Astrocyte of the hippocampus (primary cell): ENCODE data around the gene RMI1.
"Not testable (repeated sequence)": the region's sequence is repeated elsewhere in the genome, so short reads cannot be mapped to it uniquely, and the experiment has no call there.

Experiments used
- DNase-seq: peaks from one replicate; pipeline ENCODE4 v3.0.0; 2011; ENCODE audit warnings: low read depth, low spot score

RMI1 gene

DNA sequence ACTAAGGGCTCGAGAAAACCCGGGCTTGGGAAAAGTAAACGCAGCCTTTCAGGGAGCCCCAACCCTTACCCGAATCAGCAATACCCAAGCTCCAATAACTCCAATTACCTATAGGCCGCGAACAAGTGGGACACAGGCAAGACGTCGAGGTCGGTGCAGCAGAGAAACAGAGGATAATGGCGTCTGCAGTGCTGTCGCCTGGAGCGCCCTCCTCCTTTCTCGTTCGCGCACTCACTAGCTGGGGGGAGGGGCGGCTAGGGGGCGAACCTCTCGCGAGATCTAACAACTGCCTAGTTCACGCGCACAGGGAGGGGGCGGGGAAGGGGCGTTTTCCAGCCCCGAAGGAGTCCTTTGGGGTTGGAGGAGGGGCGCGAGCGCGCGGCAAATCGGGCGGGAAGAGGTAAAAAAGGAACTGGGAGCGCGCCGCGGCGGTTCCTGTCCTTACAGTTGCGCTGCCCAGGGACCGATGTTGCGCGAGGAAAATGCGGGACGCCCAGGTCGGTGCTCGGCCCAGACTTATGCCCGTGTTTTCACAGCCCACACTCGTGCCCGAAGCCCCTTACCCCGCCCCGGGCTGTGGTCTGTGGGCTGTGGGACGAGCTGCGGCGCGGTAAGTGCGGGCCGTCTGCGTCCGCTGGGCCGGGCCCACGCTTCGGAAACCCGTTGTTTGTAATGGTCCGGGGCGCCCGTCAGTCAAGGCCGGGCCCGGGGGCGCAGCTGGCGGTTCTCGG lies at the start of gene RMI1:
Gene RMI1 (plus strand): TSS at position 411 of the 731 bp plus-strand sequence. CDS start 20,182 bp downstream, outside the sequence.
- peak; percentile 99 for DNase-seq

- no peak for DNase-seq
Observed at GRCh38 chr9:83930881-83931280, 49.7 kb upstream of the RMI1 start.

- DNase-seq = no peak
Observed at GRCh38 chr9:83932011-83932410, 48.6 kb upstream of the RMI1 start.

DNA sequence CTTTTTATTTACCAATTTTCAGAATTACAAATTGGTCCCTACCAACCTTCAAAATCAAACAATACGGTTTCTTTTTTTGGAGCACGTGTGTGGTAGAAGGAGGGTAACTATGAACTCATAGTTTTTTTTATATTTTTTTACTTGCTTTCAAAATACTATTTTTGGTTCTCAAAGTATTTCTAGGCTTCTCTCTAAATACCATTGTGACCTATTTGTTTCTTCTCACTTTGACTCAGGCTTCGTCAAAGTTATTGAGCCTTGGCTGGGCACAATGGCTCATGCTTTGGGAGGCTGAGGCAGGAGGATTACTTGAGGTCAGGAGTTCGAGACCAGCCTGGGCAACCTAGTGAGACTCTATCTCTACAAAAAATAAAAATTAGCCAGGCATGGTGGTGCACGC lies 47.8 kb upstream of the RMI1 start:
- no peak for DNase-seq

DNA sequence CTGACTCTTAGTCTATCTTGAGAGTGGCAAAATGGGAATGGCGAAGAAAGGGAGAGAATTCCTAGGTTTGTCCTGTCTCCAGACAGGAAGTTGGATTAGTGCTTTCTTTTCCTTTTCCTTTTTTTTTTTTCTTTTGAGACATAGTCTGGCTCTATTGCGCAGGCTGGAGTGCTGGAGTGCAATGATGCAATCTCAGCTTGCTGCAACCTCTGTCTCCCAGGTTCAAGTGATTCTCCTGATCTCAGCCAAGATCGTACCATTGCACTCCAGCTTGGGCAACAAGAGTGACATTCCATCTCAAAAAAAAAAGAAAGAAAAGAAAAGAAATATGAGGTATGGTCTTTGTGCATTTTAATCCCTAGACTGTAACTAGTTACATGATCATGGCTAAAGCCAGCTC lies 46.8 kb upstream of the RMI1 start:
- DNase-seq = no peak

GRCh38 chr9:83934569-83935275 lies 45.9 kb upstream of the RMI1 start:
- DNase-seq = peak; percentile 25

GRCh38 chr9:83935276-83935935 lies 45.2 kb upstream of the RMI1 start:
- peak; percentile 89 for DNase-seq

- DNase-seq = peak; percentile 34
Observed at GRCh38 chr9:83936523-83936922, 44.1 kb upstream of the RMI1 start.

- peak; percentile 76 for DNase-seq
Observed at GRCh38 chr9:83937861-83938455, 42.6 kb upstream of the RMI1 start.

DNA sequence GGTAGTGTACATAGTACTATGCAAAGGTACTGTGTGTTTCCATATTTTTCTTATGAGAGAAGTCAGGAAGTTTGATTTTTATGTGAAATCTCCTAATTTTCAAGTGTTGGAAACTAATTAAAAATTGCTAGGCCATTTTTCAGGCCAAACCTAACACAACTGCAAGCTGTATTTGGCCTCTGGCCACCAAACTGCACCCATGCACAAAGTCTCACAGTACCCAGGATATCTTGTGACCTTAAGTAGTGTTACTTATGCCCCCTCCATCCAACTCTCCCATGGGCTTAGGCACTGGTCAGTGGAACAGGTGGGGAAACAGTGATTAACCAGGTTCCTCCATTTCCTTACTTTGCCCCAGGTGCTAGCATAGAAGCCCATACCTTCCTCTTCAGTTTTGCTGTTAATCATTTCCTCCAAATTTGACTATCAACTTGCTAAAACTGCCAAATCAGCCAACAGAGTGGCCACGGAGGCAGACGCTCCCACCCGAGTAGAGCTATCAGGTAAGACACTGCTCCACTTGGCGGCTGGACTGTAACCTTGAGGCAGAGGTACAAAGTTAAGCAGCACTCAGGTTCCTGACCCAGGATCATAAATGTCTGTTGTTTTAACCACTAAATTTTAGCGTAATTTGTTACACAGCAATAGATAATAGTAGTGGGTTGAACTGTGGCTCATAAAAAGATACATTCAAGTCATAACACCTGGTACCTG lies 39.9 kb upstream of the RMI1 start:
- no peak for DNase-seq

- DNase-seq = not testable (repeated sequence)
Observed at GRCh38 chr9:83948096-83948495, 32.5 kb upstream of the RMI1 start.

DNA sequence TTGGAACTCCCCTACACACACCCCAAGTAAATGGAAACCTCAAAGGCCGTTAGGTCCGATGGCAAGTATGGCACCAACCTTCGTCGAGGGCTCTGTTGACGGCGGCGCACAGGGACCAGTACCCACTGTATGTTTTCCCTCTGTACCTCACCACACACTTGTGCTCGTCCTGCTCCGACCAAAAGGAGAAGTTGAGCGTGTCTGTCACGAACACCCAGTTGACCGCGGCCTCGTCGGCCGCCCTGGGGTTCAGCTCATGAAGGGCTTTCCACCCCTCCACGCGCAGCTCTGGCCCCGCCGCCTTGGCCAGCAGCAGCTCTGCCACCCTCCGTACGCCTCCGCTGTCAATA lies 24.5 kb upstream of the RMI1 start:
- no peak for DNase-seq

- peak; percentile 75 for DNase-seq
Observed at GRCh38 chr9:83956436-83957247, 24.0 kb upstream of the RMI1 start.

DNA sequence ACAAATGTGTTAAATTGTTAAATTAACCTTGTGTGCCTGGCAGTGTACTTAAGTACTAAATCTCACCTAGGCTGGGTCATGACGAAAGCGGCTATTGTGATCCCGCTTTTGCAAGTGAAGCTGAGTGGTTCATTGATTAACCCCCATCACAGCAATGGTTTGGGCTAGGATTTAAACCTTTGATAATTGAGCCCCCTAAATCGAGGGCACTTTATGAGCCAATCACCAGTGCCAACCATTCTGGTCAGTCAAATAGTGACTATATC lies 23.4 kb upstream of the RMI1 start:
- no peak for DNase-seq

DNA sequence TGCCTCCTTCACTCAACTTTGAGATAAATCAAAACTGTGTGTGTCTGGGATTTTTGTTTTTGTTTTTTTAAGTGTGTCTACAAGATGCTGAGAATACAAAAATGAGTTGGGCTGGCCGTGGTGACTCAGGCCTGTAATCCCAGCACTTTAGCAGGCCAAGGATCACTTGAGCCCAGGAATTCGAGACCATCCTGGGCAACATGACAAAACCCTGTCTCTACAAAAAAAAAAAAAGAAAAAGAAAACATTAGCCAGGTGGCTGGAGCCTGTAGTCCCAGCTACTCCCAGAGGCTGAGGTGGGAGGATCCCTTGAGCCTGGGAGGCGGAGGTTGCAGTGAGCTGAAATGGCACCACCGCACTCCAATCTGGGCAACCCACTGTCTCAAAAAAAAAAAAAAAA lies 21.5 kb upstream of the RMI1 start:
- peak; percentile 90 for DNase-seq

GRCh38 chr9:83960991-83961390 lies 19.6 kb upstream of the RMI1 start:
- DNase-seq = no peak

DNA sequence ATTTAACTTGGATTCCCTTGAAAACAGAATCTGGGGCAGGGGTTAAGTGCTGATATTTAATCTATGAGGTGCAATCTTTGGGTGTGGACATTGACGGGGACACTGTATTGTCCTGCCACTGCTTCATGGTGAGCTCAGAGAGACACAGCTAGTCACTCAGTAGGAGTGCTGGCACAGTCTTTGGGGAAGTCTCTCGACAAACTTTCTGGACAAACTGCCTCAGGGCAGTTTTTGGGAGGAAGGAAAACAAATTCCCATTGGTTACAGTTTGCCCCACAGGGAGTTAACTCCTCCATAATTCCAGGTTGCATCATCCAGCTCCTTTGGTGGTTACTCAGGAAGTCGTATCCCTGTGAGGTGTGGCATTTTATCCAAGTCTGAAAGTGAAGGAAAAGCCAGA lies 18.4 kb upstream of the RMI1 start:
- DNase-seq = no peak

- DNase-seq = no peak
Observed at GRCh38 chr9:83964973-83965349, 15.6 kb upstream of the RMI1 start.

GRCh38 chr9:83965350-83966208 lies 15.0 kb upstream of the RMI1 start:
- no peak for DNase-seq

GRCh38 chr9:83966209-83966582 lies 14.4 kb upstream of the RMI1 start:
- no peak for DNase-seq
